GM18526 (cell line): Measurements from ENCODE around the gene IGFL4.

Experiments used
- POLR2A ChIP-seq: IDR thresholded peaks from 3 replicates; pipeline ENCODE4 v1.6.1; 2011; ENCODE audit not compliant: insufficient read length; ENCODE audit errors: extremely low read depth

Gene IGFL4

GRCh38 chr19:46068345-46069258 lies 27.8 kb upstream of the IGFL4 start:
- no peak for TF ChIP-seq POLR2A

- TF ChIP-seq POLR2A: no peak
These were observed 26.9 kb upstream of the IGFL4 start for GRCh38 chr19:46067691-46068090.

DNA sequence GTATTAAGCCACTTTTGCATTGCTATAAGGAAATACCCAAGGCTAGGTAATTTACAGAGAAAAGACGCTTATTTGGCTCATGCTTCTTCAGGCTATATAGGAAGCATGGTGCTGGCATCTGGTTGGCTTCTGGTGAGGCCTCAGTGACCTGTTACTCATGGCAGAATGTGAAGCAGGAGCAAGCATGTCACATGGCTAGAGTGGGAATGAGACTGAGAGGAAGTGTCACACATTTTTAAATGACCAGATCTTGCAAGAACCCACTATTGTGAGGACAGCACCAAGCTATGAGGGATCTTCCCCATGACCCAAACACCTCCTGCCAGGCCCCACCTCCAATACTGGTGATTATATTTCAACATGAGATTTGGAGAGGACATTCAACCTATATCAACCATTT lies 25.7 kb upstream of the IGFL4 start:
- no peak for TF ChIP-seq POLR2A

DNA sequence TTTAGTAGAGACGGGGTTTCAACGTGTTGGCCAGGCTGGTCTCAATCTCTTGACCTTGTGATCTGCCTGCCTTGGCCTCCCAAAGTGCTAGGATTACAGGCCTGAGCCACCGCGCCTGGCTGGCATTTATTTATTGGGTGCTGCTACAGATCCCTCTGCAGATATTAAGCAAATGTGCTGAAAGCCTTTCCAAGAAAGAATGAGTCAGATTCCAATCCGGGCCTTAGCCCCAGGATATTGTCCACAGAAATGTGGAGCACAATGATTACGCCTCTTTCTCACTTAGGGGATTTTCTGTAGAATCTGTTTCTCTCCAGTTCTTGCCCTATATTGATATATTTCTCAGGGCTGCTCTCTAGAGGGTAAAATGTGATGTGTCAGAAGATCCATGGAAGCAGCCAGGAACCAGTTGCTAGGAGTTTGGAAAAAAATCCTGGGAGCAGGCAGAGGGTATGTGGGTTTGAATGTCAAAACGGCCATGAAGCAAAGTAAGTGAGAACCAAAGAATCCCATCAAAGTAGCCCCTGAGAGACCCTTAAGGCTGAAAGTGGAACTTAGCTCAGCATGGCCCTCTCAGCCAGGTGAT lies 24.8 kb upstream of the IGFL4 start:
- TF ChIP-seq POLR2A: no peak

GRCh38 chr19:46063201-46063600 lies 22.4 kb upstream of the IGFL4 start:
- no peak for TF ChIP-seq POLR2A

DNA sequence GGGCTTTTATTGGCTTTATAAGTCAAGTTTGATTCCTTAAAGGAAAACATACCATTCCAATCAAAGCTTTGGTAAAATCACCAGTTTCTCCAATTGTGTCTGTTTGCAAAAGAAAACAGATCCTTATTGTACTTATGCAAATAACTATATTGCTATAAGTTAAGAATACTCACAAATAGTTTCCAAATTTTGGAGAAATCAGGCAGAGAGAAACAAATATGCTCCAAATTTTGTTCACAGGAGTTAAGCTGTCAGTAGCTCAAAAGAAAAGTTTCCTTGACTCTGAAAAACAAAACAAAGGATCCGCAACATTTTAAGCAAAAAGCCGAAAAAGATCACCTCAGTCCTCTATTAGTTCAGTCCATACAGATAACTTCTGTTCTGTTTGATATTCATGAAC lies 19.2 kb upstream of the IGFL4 start:
- no peak for TF ChIP-seq POLR2A

- no peak for TF ChIP-seq POLR2A
These were observed 18.0 kb upstream of the IGFL4 start for GRCh38 chr19:46058778-46059177.

DNA sequence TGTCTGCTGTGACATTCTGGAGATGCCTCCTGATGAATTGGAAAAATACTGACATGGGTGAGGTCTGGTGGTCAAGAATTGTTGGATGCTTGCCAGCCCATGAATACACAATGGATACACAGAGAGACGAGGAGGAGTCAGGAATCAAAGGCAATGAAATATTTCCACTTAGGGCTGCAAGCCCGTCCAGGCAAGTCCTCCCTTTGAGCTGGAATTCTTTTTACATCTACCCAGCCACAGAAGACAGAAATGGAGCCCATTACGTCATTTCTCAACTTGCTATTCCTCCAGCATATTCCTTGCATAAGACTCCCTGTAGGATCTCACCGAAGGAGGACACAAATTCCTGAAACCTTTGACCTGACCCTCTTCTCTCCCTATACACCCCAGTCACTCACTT lies 15.7 kb upstream of the IGFL4 start:
- no peak for TF ChIP-seq POLR2A

DNA sequence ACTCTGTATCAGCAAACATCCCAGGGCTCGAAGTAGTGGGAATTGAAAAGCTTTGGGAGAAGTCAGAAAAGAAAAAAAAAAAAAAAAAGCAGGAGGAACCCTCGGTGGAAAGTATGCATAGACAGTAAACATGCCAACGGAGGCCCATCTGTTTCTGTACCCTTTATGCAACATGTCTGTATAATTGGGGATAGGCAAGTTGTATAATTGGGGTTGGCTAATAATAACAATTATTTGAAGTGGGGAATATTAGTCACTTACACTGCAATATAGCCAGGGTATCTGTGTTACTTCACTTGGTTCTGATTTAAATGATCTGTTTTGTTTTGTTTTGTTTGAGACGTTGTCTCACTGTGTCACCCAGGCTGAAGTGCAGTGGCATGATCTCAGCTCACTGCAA lies 12.1 kb upstream of the IGFL4 start:
- no peak for TF ChIP-seq POLR2A

DNA sequence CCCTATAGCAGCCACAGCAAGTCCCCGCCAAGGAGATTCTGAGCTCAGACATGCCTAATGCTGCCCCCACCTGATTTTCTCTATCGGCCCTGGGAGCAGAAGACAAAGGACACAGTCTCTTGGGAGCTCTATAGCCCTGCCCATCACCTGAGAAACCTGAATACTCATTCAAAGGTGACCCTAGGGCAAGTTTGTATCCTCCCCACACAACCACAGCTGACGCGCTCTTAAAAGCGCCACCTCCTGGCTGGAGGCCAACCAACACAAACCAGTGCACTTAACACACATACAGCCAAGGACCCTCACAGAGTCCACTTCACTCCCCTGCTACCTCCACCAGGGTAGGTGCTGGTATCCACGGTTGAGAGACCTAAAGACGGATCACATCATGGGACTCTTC lies 8.8 kb upstream of the IGFL4 start:
- no peak for TF ChIP-seq POLR2A

GRCh38 chr19:46043519-46043918 lies 2.7 kb upstream of the IGFL4 start:
- no peak for TF ChIP-seq POLR2A

GRCh38 chr19:46042252-46042883 lies 1.6 kb upstream of the IGFL4 start:
- no peak for TF ChIP-seq POLR2A

DNA sequence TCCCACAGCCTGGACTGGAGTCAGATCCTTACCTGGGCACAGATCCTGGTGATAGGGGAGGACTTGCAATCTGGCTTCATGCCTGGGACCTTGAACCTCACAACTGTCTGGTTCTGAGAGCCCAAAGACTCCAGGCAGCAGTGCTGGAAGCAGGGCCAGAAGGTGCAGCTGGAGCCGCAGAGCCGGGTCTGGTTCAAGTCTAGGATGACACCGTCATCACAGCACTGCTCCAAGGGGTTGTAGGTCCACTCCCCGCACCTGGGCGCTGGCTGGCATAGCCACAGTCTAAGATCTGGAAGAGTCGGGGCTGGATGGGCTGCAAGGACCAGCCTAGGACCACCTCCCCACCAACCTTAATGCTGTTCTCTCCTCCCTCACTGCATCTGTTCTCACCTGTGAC lies 677 bp downstream of the IGFL4 start:
- TF ChIP-seq POLR2A: no peak

DNA sequence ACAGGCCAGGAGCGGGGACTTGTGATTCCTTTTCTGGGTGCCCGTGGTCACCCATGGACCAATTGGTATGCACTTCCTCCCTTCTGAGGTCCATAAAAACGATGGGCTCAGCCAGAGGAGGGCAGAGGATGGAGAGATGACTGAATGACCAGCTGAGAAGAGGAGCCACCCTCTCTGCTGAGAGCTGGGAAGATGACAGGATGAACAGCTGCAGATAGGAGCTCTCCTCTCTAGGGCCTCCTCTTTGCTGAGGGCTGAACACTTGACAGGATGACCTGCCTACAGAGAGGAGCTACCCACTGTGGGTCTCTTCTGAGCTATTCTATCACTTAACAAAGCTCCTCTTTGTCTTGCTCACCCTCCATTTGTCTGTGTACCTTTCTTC lies 4.1 kb downstream of the IGFL4 start:
- no peak for TF ChIP-seq POLR2A

DNA sequence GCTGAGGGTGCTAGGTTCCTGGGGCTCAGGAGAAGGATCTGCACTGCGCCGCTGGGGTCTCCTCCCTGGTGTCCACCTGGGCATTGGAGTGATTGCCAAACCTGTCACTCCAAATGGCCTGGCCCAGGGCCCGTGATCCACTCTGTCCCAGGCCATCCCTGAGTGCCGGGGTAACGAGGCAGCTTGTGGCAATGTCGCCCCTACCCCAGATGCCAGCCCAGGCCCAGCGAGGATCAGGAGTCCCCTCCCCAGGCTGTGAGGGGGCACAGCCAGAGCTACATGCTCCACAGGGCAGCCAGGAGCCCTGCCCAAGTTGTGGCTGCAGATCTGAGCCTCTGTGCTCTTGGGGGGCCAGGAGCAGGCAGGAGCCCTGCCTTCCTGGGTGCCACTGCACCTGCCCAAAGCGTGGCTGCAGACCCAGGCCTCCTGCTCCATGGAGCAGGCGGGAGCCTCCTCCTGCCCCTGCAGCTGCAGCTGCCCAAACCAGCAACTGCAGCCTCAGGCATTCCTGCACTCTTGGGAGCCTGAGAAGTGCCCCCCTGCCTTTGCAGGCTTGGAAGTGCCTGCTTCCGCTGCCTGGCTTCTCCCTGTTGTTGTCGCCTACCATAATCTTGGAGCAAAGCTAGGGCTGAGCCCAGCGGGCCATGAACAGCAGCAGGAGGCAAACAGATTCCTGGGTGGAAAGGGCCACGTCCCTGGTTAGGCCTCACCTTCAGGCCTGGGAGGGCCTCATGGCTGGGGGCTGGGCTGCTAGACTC lies 4.6 kb downstream of the IGFL4 start:
- no peak for TF ChIP-seq POLR2A
